NCI-H1436 (cell line): ENCODE data around the gene ZXDC.

Experiments
- DNase-seq: peaks from one replicate; lab custom pipeline; 2025; lab: John Stamatoyannopoulos, UW

Gene ZXDC

GRCh38 chr3:126394179-126394976 lies 81.3 kb downstream of the ZXDC start, which contains the start of gene CFAP100:
TSS of gene CFAP100 (plus strand) at chr3:126394909. CDS start at chr3:126396001, 1,092 bp downstream.
- DNase-seq: peak; percentile 66

DNA sequence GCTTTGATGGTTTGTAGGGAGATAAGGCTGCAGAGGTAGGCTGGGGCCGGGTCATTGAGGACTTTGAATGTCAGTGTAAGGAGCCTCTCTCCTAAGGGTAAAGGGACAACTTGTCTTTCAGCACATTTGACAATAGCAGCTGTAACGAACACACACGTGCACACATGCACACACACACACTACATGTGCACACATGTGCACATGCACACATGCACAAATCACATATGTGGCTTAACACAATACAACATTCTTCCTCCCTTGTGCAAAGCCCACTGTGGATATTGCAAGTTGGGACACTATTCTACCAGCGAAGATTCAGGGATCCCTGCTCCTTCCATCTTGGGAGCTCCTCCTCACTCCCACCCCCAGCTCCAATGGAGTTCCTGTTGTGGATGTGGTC lies 82.1 kb downstream of the ZXDC start:
- no peak for DNase-seq

DNA sequence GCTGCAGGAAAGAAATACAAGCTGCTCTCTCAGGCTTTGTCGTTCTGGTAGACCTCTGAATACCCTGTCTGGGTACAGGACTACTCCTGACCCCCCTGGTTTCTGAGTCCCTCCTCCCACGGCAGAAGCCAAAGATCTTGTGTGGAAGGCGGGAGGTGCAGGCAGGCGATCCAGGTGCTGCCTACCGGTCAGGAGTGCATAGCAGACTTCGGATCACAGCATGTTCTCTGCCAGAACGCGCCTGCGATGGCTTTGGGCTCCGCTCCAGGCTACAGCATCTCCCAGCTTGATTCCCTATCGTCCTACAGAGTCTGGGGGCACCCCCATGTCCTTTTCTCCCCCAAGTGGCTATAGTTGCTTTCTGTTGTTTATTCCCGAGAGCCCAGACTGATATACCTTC lies 83.4 kb downstream of the ZXDC start:
- DNase-seq: no peak

- no peak for DNase-seq
These were observed 84.1 kb downstream of the ZXDC start for GRCh38 chr3:126391631-126392030.

DNA sequence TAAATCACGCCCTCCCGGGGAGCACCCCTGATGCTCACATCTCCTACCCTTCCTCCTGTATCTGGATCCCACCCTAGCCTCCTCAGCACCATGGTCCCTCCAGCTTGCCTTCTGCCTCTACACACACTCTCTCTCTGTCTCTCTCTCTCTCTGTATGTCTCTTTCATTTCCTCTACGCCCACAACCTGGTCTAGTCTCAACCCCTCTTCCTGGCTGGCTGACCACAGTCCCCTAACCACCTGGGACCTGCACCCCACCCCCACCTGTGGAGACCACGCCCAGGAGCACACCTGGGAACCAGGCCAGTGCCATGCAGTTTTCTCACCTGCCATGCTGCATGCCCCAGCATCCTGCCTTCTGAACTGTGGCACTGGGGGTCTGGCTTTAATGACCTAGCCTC lies 84.9 kb downstream of the ZXDC start:
- DNase-seq: no peak

DNA sequence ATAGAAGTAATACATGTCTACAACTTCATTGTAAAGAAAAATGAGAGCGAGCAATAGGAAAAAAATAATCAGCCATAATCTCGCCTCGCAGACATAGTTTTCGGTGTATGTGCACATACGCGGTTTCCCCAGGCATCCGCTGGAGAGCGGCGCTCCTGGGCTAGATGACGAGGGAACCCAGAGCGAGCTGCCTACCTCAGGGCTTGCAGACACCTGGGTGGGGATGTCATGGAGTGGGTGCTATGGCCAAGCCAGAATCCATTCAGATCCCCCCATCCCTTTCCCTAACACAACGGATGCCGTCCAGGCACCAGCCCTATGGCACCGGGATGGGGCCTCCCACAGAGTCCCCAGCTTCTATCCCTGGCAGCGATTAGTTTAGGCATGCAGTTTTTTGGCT lies 85.5 kb downstream of the ZXDC start:
- DNase-seq: no peak

GRCh38 chr3:126389794-126390146 lies 85.9 kb downstream of the ZXDC start:
- DNase-seq: no peak

GRCh38 chr3:126389112-126389793 lies 86.4 kb downstream of the ZXDC start:
- DNase-seq: no peak
